C4-2B (cell line): ENCODE measurements around the gene LAIR2.

Source experiments
- ZFX ChIP-seq: fragments of 450-650 bp; IDR thresholded peaks from 2 replicates; pipeline ENCODE4 v1.6.1; 2017
- TF ChIP-seq, protein P1 (sequence below): fragments of 450-650 bp; conservative IDR thresholded peaks from 2 replicates; pipeline ENCODE4 v1.5.1; 2017; ENCODE audit warnings: mild to moderate bottlenecking

DNA sequence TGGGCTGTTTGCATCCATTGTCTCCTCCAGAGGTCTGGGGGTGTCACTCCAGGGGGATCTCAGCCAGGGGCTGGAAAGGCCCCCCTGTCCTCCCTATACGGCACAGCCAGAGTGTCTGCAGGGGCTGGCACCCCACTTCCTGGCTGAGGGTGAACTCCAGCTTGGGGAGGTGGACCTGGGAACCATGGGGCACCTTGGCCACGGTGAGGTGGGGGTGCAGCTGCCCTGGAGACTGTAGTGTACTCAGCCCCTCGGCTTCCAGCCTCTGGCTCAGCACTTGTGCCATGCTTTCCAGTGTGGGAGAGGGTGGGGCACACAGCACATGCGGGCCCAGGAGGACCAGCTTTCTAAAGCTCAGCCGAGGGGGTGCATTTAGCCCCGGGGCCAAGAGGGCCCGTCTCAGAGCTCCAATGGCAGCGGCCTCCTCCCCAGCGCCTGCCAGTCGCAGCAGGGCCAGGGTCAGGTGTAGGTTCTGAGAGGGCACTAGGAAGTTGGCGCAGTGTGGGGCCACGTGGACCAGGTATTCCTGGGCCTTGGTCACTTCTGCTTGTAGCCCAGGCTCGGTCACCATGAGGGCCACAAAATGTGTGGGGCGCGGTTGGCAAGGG, 40.5 kb upstream of the LAIR2 start:
- TF ChIP-seq, protein P1, sequence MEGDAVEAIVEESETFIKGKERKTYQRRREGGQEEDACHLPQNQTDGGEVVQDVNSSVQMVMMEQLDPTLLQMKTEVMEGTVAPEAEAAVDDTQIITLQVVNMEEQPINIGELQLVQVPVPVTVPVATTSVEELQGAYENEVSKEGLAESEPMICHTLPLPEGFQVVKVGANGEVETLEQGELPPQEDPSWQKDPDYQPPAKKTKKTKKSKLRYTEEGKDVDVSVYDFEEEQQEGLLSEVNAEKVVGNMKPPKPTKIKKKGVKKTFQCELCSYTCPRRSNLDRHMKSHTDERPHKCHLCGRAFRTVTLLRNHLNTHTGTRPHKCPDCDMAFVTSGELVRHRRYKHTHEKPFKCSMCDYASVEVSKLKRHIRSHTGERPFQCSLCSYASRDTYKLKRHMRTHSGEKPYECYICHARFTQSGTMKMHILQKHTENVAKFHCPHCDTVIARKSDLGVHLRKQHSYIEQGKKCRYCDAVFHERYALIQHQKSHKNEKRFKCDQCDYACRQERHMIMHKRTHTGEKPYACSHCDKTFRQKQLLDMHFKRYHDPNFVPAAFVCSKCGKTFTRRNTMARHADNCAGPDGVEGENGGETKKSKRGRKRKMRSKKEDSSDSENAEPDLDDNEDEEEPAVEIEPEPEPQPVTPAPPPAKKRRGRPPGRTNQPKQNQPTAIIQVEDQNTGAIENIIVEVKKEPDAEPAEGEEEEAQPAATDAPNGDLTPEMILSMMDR: no peak
- TF ChIP-seq ZFX: no peak
